ENCODE data around the gene OR14I1. TPM values are rescaled to one million over a fixed set of nuclear protein-coding genes. Genes with fewer than 3 reads are reported as not detected.

OR14I1 gene
- total RNA-seq, 4 donors from 2014 or later = 1.6 TPM; not detected in 3

- Histone ChIP-seq H3K27ac (no peak overlapping the region), H3K4me3 (no peak overlapping the region), H3K4me1 (no peaks in the 10 kb centered on the region), H3K36me3 (no peaks in the 10 kb centered on the region), H3K9me3 (no peaks in the 10 kb centered on the region), H3K27me3 (no peaks in the 10 kb centered on the region)
- TF ChIP-seq POLR2AphosphoS5 (IDR thresholded peaks at IDR 0.05) (no peak), POLR2A (IDR thresholded peaks at IDR 0.05) (no peak)
- no peak for DNase-seq (ENCODE audit: low spot score in 2 of 2)
- WGBS = 69% methylated on average over 1 of the region's 1 CpG
Measured at GRCh38 chr1:248699099-248699498, 3.5 kb downstream of the OR14I1 start.

GRCh38 chr1:248697907-248698306 lies 4.7 kb downstream of the OR14I1 start:
- no peak for DNase-seq (ENCODE audit: low spot score in 2 of 2)
- Histone ChIP-seq H3K27me3 (no peaks in the 10 kb centered on the region), H3K4me3 (no peak overlapping the region), H3K4me1 (no peaks in the 10 kb centered on the region), H3K27ac (no peak overlapping the region), H3K9me3 (no peaks in the 10 kb centered on the region), H3K36me3 (no peaks in the 10 kb centered on the region)
- TF ChIP-seq CTCF (IDR thresholded peaks at IDR 0.05) = no peak
- TF ChIP-seq POLR2AphosphoS5 (IDR thresholded peaks at IDR 0.05) = no peak
- TF ChIP-seq EP300 (IDR thresholded peaks at IDR 0.05) = no peak
- TF ChIP-seq POLR2A (IDR thresholded peaks at IDR 0.05) = no peak
- 80% methylated on average over 6 of the region's 6 CpGs for WGBS

- DNase-seq (ENCODE audit: low spot score in 2 of 2) = no peak
- Histone ChIP-seq H3K4me3 (no peak overlapping the region), H3K9me3 (no peaks in the 10 kb centered on the region), H3K27ac (no peak overlapping the region), H3K27me3 (no peaks in the 10 kb centered on the region), H3K36me3 (no peaks in the 10 kb centered on the region), H3K4me1 (no peaks in the 10 kb centered on the region)
- TF ChIP-seq EP300 (IDR thresholded peaks at IDR 0.05) = no peak
- no peak for TF ChIP-seq POLR2A (IDR thresholded peaks at IDR 0.05)
- TF ChIP-seq POLR2AphosphoS5 (IDR thresholded peaks at IDR 0.05) = no peak
- TF ChIP-seq CTCF (IDR thresholded peaks at IDR 0.05) = no peak
- WGBS = 84% methylated on average over 3 of the region's 3 CpGs
Measured at GRCh38 chr1:248696774-248697173, 5.8 kb downstream of the OR14I1 start.

- H3K27ac ChIP-seq = no peak overlapping the region
- no peaks in the 10 kb centered on the region for H3K36me3 ChIP-seq
- no peak for TF ChIP-seq EP300 (IDR thresholded peaks at IDR 0.05)
- no peak for TF ChIP-seq CTCF (IDR thresholded peaks at IDR 0.05)
- no peak for TF ChIP-seq POLR2A (IDR thresholded peaks at IDR 0.05)
- TF ChIP-seq POLR2AphosphoS5 (IDR thresholded peaks at IDR 0.05) = no peak
- H3K4me1 ChIP-seq = no peaks in the 10 kb centered on the region
- no peak overlapping the region for H3K4me3 ChIP-seq
- 68% methylated on average over 3 of the region's 3 CpGs for WGBS
- no peak for DNase-seq (ENCODE audit: low spot score in 2 of 2)
- H3K9me3 ChIP-seq = no peaks in the 10 kb centered on the region
- no peaks in the 10 kb centered on the region for H3K27me3 ChIP-seq
Measured at GRCh38 chr1:248696261-248696660, 6.3 kb downstream of the OR14I1 start.

GRCh38 chr1:248695451-248696132 lies 7.0 kb downstream of the OR14I1 start:
- no peak for TF ChIP-seq POLR2AphosphoS5 (IDR thresholded peaks at IDR 0.05)
- TF ChIP-seq POLR2A (IDR thresholded peaks at IDR 0.05) = no peak
- TF ChIP-seq CTCF (IDR thresholded peaks at IDR 0.05) = no peak
- TF ChIP-seq EP300 (IDR thresholded peaks at IDR 0.05) = no peak
- Histone ChIP-seq H3K4me1 (no peaks in the 10 kb centered on the region), H3K4me3 (no peak overlapping the region), H3K27me3 (no peaks in the 10 kb centered on the region), H3K9me3 (no peaks in the 10 kb centered on the region), H3K36me3 (no peaks in the 10 kb centered on the region), H3K27ac (no peak overlapping the region)
- WGBS = 93% methylated on average over 13 of the region's 13 CpGs
- DNase-seq (ENCODE audit: low spot score in 2 of 2) = no peak

Measured in suprapubic skin (tissue), 4 donors.